Activated CD4-positive, CD25-positive, alpha-beta regulatory T cell (primary cell): ENCODE results near the gene JAKMIP1.

ENCODE experiments used
- DNase-seq, 4 experiments: peaks; one replicate each; lab custom pipeline; 2025; lab: John Stamatoyannopoulos, UW

Gene JAKMIP1

DNA sequence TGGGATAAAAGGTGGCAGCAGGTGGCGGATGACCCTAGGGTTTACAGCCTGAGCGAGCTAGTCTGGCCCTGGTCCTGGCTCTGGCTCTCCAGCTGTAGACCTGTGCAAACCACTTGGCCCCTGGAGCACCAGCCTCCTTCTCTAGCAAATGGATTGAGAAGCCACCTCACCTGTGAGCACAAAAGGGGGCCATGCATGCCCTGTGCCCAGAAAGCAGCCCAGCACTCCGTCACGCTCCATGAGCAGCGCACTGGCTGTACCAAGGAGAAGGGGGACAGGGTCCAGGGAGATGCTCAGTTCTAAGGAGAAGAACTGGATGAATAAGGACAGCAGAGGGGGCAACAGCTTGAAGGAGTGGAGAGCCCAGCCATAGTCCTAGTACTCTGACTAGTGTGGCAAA, 135.2 kb downstream of the JAKMIP1 start:
- no peak for DNase-seq

DNA sequence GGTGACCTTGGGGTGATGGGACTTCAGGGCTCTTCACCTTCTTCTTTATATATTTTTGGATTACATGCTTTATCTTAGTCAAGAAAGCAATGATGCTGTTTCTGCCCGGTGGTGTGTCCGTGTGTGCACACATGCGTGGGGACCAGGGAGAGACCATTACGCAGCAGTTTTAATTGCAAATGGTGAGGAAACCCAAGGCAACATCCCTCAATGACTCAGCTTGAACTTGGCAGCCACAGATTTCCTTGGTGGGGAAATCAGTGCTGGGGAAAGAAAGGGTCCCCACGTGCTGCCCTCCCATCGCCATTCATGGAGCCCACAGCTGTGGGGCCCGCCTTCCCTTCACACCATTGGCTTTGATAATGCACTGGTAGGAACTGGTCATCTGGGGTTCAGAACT, 136.0 kb downstream of the JAKMIP1 start:
- no peak for DNase-seq

DNA sequence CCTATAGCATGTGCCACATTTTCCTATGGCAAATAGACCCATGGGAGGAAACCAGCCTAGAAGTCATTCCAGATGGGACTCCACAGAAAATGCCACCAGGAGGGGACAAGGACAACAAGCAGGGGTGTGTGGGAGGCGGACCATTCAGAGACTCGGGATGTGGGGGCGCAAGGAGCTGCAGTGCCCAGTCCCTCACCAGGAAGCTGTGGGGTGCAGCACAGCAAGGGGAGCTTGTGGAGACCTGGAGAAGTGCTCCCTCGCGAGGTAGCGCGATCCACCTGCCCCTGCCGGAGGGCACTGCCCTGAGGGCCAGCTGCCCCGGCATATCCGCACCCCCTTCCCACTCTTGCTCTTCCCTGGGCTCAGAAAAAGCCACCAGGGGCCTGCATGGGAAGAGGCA, 136.7 kb downstream of the JAKMIP1 start:
- no peak for DNase-seq

DNA sequence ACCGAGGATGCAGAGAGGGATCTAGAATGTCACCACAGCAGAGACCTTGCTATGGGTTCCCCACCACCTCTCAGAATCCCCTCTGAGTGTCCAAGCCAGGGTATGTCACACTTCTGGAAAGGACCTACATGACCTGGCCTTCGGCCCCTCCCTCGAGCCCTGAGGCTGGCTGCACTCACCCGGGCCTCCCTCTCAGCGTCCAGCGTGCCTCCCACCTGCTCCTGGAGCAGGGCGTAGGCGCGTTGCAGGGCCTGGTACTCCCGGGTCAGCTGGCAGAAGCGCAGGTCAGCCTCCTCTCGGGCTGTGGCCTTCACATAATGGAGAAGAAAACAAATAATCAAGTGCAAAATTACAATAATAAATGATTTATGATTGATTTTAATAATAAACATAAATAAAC, 138.2 kb downstream of the JAKMIP1 start:
- no peak for DNase-seq

DNA sequence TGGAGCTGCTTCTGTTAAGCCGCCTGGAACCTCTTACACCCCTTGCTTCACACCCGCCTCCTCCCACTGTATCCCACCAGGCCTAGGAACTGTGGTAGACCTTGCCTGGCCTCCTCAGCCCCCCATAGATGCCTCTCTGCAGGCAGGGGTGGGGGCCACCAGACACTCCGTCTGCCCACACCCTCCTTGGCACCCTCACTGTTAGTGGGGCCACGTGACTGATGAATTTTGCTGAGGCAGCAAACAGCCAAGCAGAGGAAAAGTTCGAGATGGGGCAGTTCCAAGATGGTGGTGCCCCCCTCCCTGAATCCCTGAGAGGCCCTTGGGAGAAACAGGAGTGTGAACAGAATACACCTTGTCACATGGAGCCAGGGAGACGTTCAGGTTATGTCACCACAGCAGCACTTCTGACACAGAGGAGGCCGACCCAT, 141.0 kb downstream of the JAKMIP1 start:
- no peak for DNase-seq

DNA sequence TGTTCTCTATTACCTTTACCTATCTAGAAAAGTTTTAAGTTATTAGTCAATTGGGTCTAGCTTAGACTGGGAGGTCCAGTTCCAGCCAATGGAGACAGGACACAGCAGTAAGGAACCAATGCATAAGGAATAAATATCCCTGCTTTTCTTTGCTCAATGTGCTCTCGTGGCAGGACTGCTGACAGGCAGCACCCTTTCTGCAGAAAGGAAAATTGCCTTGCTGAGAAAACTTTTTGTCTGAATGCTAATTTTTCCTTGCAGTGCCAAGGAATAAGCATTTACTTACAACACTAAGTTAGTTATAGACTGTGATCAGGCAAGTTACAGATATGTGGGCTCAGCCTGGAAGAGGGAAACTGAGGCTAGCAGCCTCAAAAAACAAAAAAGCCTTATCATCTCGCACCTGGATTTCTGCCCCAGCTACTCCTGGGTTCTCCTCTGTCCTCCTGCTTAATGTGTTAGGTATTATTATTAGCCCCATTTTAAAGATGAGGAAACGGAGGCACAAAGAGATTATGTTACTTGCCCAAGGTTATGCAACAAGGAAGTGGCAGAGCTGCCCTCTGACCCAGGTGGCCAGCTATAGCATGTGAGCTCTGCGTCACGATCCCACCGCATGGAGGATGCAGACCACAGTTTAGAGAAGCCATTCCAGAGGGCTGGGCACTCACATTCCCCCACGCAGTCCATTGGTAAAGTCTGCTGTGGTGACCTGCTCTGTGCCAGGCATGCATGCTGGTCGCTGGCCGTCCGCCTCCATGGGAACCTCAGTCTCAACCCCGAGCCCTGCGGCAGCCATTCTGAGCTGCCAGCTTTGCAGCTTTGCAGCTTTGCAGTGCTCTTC, 141.6 kb downstream of the JAKMIP1 start:
- DNase-seq = no peak

DNA sequence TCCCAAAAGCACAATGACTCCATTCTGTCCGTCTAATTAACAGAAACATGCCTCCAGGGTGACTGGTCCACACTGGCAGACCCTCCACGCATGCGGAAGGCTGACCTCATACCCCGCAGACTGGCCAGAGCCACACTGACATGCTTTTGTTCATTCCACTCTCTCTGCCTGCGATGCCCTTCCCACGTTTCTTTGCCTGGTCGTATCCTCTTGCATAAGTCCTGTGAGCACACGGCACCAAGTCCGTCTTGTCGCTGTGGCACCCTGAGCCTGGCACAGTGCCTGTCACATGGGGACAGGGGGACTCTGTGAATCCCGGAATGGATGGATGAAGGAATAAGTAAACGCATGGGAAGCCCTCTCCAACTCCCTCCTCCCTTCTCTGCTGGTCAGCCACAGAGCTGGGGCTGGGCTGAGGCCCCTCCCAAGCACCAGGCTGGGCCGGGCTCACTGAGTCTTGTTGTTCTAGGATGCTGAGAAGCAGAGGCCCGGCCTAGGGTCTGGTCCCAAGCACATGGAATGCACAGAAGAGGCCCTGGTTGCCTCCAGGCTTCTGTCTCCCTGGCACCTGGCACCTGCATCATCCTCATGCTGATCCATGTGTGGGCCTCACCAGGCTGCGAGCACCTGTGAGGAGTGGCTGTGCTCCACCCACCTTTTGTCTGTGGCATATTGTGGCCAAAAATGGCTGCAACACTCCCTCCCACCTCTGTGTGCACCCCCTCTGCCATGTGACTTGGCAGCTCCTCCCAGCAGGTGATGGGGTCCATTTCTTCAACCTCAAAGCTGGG, 143.2 kb downstream of the JAKMIP1 start:
- no peak for DNase-seq

DNA sequence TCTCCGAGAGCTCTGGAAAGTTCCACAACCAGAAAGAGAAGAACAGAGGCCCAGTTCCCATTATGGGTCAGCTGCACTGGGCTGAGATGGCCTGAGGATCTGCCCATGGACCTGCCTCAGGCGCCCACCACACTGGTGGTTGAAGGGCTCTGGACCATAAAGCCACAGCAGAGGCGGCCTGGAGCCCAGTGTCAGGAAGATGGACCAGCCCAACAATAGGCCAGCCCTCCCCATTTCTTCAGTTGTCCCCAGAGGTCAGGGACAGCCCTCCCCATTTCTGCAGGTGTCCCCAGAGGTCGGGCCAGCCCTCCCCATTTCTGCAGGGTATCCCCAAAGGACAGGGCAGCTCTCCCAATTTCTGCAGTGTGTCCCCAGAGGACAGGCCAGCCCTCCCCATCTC, 144.9 kb downstream of the JAKMIP1 start:
- DNase-seq = no peak

DNA sequence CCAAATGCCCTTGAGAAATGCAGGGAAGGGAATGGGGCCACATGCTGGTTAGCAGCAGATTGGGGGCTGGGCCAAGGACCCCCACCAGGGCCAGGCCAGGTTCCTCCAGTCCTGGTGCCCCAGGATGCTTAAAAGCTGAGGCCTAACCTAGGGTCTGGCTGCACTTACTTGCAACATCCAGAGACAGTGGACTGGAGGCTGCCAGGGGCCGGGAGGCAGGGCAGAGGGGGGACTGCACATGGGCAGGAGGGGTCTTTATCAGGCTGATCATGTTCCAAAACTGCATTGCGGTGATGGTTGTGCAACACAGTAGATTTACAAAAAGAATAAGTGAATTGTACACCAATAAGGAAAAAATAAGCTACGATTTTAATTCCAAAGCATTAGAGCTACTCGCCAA, 145.3 kb downstream of the JAKMIP1 start:
- no peak for DNase-seq

DNA sequence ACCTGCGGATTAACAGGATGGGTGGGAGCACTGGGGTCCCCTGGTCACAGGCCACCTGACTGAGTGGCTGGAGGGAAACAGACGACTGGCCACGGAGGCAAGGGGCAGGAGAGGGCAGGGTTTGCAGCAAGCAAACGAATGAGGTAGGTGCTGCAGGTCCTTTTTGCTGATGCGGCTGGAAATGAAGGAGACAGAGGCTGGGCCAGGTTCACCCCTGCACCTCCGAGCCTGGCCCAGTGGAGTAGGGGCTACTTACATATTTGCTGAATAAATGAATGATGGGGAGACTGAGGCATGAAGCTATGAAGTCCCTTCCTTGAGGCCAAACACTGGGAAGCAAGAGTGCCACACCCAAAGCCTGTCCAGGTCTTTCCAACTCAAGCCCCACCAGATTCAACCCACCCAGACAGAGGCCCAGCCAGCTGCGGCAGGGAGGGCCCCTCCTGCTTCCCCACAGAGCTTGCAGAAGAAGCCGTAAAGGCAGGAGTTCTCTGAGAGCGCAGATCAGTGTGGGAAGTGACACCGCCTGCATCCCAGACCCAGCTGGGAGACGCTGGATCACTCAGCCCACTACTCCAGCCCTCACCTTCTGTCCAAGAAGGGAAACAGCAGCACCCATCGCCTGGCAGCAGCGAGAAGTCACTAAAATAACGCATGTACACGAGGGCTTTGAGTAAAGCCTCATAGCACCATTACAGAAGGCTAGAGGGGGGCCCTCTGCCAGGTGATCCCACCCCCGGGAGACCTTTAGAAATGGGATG, 146.0 kb downstream of the JAKMIP1 start:
- no peak for DNase-seq

DNA sequence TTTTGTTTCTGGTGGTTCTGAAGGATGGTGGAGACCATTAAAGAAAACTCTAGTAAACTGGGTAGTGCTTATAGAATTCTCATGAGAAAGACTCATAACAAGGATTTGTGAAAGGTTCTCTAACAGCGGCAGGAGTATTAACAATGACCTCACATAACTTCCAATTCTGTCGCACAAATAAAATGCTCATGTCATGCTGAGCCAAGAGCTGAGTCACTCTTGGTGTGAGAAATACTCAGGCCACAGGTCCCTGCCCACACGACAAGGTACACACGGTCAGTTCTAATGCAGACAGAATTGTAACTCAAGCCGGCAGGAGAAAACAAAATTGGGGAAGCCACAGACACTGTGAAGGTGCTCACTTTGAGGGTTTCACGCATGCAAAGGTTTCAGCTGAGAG, 147.7 kb downstream of the JAKMIP1 start:
- no peak for DNase-seq

DNA sequence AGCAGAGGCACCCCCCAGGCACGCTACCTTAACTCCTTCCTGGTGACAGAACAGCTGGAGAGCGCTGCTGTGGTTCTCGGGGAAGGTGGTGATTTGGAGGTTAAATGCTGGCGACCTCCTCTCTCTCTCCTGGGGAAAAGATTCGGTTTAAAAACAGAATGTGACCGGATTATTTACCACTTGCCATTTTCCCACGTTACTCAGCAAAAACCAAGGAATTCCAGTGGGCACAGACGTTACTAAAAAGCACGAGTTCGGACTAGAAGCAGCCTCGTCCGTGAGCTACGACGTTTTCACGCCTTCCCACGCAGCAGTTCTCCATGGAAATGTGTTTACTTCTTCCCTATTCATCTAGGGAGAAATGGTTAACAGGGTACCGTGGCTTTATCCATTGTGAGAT, 149.8 kb downstream of the JAKMIP1 start:
- no peak for DNase-seq

DNA sequence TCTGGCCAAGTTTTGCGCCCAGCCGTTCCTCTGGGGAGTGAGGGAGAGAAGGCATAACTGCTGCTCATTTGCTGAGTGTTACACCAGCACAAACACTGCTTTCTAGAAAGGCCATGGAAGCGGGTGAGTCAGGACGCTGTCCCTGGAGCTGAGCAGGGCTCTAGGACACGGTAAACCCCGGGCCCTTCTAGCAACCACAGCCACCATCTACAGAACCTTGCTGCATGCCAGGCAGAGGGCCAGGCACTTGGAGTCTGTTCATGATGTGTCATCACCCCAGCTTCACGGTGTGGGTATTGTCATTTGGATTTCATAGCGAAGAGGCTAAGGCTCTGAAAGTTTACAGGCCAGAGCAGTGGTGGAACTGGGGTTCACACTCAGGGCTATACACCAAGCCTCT, 150.4 kb downstream of the JAKMIP1 start:
- no peak for DNase-seq

DNA sequence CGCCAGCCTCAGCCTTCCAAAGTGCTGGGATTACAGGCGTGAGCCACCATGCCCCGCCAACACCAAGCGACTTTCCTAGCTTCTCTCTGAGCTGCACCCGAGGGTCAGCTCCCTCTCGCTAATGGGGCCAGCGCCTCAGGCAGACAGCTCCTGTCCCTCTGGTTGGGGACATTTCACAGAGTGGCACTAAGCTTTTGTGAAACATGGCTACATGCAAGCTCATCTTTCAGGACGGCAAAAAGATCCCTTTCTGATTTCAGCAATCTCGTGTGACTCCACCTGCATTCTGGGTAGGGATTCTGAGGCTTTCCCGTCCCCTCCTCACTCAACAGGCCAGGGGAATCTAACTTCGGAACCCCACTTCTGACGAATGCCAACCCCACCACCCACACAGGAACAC, 151.1 kb downstream of the JAKMIP1 start:
- DNase-seq = no peak

DNA sequence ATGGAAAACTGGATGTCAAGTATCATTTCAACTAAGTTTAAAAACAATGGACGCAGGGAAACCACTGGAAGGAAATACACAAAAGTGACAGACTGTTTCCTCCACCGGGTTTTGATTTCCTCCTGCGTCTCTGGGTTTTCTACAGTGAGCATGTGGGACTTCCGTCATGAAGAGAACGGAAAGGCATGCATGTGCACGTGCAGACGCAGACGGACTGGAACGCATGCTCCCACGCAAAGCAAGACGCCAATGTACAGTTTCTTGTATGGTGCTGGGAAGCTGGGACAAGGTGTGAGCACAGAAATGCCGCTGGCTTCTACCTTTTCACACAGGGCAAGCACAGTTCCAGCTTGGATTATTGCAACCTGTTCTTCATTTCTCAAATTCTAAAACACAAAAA, 151.8 kb downstream of the JAKMIP1 start:
- DNase-seq = no peak

DNA sequence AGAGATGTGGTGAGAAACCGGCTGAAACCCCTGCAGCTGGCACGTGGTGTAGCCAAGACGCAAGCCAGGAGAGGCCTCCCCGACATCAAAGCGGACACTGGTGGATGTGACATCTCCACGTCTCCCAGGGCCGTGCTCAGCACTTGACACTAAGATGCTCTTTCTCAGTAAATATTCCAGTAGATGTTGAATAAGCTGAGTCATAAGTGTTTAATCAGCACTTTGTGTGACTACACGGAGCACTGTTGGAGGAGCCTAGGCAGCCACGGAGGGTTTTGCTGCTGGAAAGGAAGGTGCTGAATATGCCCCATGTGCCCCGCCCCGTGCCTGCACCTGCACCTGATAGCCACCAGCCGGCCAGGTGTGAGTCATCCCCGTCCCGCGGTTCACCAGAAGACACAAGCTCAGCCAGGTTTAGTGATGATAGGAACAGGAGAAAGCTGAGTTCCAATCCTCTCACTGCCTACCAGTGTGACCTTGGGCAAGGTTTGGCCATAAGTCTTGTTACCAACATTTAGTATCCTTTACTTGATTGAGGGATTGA, 153.1 kb downstream of the JAKMIP1 start:
- no peak for DNase-seq

DNA sequence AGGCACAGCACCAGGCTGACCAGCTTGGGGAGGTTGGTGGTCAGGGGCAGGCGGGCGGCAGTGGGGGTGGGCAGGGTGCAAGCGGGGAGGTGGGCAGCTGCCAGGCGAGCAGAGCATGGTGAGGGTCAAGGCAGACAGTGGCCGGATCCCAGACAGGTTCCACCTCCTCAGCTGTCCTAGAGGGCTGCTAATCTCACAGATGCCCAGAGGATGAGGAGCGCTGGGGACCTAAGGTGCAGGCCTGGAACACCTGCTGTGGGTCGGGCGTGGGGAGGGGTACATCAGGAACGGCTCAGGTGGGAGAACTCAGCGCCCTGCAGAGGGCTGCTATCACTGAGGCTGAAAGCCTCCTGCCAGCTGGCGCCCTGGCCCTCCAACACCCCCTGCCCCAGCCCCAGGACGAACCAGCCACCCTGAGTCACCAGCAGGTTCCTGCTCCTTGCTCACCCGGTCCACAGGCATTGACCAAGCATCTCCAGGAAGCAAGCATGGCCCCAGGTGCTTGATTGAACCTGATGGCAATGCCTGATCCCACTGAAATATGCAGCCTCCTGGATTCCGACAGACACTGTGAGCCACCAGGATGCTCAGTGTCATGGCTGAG, 153.7 kb downstream of the JAKMIP1 start:
- no peak for DNase-seq

DNA sequence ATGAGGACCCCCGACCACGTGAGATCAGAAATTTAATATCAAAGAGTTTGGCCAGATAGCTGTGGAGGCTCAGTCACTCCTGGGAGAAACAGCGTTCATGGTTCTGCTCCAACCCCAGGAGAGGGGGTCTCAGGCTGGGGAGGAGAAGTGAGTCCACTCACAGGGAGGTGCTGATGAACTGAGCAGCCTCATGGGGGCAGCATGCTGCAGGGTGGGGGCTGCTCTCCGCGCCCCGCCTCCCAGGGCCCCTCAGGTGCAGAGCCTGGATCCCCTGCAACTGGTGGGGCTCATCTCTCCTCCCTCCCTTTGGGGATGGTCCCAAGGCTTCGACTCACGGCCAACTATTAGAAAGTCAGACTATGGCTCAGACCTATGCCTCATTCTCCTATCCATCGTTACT, 155.5 kb downstream of the JAKMIP1 start:
- no peak for DNase-seq

DNA sequence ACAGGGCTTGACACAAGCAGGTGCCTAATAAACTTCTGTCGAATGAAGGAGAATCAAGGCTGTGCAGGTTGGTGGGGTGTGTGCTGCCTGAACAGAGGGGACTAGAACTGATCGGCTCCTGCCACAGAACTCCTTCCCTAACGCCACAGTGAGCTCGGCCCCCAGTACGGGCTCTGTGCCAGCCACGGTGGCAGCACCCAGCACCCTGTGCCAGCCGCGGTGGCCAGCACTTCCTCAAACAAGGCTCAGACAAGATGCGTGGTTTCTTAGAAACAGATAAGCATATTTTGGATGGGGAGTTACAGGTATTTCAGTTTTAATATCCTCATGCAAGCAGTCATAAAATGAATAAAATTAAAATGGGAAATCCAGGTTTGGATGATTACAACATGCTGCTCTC, 156.1 kb downstream of the JAKMIP1 start:
- no peak for DNase-seq

DNA sequence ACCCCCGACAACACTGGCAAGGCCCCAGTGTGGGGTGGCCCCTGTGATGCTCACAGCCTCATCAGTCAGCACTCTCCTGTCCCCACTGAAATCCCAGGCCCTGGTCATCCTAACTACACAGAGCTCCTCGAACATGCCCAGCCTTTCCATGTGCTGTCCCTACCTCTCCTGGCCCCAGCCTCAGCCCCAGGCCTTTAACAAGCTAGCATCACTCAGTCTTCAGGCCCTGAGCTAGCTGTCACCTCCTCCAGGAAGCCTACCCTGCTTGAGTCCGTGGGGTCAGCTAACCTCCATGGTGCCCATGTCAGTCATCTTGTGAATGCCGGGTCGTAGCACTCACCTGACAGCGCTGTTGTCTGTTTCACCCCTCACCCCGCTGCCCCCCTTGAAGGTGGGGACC, 156.5 kb downstream of the JAKMIP1 start:
- no peak for DNase-seq

DNA sequence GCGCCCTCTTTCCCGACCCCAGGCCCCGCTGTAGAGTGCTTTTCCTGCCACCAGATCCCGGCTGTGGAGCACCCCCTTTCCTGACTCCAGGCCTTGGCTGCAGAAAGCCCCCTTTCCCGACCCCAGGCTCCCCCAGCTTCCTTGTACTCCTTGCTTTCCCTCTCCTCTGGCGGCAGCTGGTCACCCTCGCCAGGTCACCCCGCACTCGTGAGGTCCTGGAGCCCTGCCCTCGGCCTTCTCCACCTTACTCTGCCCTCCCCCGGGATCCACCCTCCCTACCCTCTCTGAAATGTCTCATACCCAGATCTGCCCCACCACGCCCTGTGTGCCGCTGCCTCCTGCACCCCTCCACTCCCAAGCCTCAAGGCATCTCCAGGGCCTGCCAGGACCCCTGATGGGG, 157.2 kb downstream of the JAKMIP1 start:
- DNase-seq = no peak
